DOHH2 (cell line): ENCODE results near the gene TRIM25.

Experiments used
- EZH2phosphoT487 ChIP-seq: fragments of 200-600 bp; sonication (generic); IDR thresholded peaks from 2 replicates; pipeline ENCODE4 v1.6.1; 2017; ENCODE audit warnings: borderline replicate concordance, mild to moderate bottlenecking, antibody characterized with exemption, low read length, moderate library complexity, mixed read lengths
- TF ChIP-seq, protein P1 (sequence below): fragments of 200-600 bp; sonication (generic); IDR thresholded peaks from one replicate; pipeline ENCODE4 v1.5.1; 2014; ENCODE audit warnings: antibody characterized with exemption, mild to moderate bottlenecking, low read depth, low read length; ENCODE audit not compliant: poor library complexity, severe bottlenecking

DNA sequence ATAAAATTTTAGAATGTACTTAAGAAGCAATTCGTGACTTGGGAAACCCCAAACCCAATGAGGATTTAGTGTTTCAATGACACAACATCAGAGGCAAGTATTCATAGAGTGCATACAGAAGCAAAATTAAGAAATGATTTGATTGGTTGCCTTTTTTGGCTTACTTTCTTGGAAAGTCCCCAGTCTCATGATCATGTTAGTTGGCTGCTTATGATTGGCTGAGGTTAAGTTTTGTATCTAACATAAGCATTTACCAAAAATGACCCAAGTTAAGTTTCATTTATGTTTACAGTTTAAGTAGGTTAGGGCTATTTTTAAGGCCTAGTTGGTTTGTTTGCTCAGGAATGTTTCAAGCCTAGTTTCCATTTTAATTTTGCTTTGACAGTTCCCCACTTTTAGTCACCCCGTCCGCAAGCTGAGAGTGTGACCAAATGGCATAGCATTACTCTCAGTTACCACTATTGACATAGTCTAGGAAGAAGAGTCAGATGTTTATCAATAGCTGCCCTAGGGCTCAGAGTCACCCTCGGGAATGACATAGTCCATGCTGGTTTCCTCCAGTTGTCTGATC, 43.7 kb downstream of the TRIM25 start:
- TF ChIP-seq, protein P1, sequence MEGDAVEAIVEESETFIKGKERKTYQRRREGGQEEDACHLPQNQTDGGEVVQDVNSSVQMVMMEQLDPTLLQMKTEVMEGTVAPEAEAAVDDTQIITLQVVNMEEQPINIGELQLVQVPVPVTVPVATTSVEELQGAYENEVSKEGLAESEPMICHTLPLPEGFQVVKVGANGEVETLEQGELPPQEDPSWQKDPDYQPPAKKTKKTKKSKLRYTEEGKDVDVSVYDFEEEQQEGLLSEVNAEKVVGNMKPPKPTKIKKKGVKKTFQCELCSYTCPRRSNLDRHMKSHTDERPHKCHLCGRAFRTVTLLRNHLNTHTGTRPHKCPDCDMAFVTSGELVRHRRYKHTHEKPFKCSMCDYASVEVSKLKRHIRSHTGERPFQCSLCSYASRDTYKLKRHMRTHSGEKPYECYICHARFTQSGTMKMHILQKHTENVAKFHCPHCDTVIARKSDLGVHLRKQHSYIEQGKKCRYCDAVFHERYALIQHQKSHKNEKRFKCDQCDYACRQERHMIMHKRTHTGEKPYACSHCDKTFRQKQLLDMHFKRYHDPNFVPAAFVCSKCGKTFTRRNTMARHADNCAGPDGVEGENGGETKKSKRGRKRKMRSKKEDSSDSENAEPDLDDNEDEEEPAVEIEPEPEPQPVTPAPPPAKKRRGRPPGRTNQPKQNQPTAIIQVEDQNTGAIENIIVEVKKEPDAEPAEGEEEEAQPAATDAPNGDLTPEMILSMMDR: no peak
- TF ChIP-seq EZH2phosphoT487: no peak
